SU-DHL-6 (cell line): ENCODE results near the gene GREM2.

Experiments
- CTCF ChIP-seq: fragments of 200-600 bp; sonication (generic); IDR thresholded peaks from one replicate; pipeline ENCODE4 v1.5.1; 2017; ENCODE audit warnings: antibody characterized with exemption, mild to moderate bottlenecking, low read length, moderate library complexity; ENCODE audit not compliant: insufficient read depth, poor library complexity, severe bottlenecking
- EZH2phosphoT487 ChIP-seq: fragments of 200-600 bp; sonication (generic), shearing (Covaris generic); conservative IDR thresholded peaks from 2 replicates; pipeline ENCODE4 v1.6.1; 2018; ENCODE audit warnings: mild to moderate bottlenecking, antibody characterized with exemption, low read length, moderate library complexity, mixed read lengths

DNA sequence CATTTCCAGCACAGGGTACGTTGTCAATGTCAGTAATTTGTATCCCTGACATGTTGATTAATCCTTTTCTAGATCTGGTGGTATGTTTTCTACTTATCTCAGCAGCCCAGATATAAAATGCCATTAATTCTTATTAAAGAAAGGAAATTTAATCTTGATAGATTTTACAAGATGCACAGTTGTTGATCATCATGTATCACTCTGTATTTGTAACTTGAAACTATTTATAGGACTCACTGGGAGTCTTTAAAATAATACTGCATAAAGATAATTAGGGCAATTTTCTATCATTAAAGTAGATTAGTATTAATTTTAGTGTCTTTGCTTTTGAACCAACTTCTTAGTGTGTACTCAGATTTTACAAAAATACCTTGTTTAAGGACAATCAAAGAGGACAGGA is 84.9 kb downstream of the GREM2 start:
- TF ChIP-seq CTCF (no peak), EZH2phosphoT487 (no peak)
